IMR-90 (cell line): ENCODE data around the gene DCD. TPM values are rescaled to one million over a fixed set of nuclear protein-coding genes. Genes with fewer than 3 reads are reported as not detected.

Experiments used
- ATAC-seq: fragments of 200-7000 bp; cut with Tn5 transposase; 2 replicates; pipeline ENCODE4 v1.9.1; 2020; ENCODE audit warnings: low read depth, mild to moderate bottlenecking, moderate library complexity
- BruUV-seq: library from RNA; stranded (reverse); fragments of 400-500 nt; replicated peaks from 2 replicates; lab custom pipeline; 2021; lab: Mats Ljungman, UMichigan
- CTCF ChIA-PET: fragments of 300-600 bp; formaldehyde crosslinking; extraction: SDS; loops from one replicate; lab custom pipeline; 2021; ENCODE audit warnings: antibody characterized with exemption; lab: Yijun Ruan, JAX
- POLR2A ChIA-PET: fragments of 300-600 bp; sonication (Branson Sonifier 250); formaldehyde crosslinking; loops from one replicate; lab custom pipeline; 2022; ENCODE audit warnings: antibody characterized with exemption; ENCODE audit not compliant: unreplicated experiment; lab: Charles Lee
- DNase-seq: peaks from one replicate; pipeline ENCODE4 v3.0.0; 2013
- H2AFZ ChIP-seq: replicated peaks from 2 replicates; pipeline ENCODE3; 2013; ENCODE audit warnings: low read length, mild to moderate bottlenecking; ENCODE audit not compliant: poor library complexity
- H2AK5ac ChIP-seq: 2 replicates; pipeline ENCODE4 v1.6.1; 2013; ENCODE audit warnings: low read depth, low read length, inconsistent platforms
- H2AK9ac ChIP-seq: replicated peaks from 2 replicates; pipeline ENCODE3; 2013; ENCODE audit warnings: mild to moderate bottlenecking, low read depth, low read length, moderate library complexity; ENCODE audit not compliant: poor library complexity
- H2BK120ac ChIP-seq: 2 replicates; pipeline ENCODE4 v1.6.1; 2013; ENCODE audit warnings: low read depth, low read length, inconsistent platforms
- H2BK15ac ChIP-seq: 3 replicates; pipeline ENCODE4 v1.6.1; 2013; ENCODE audit warnings: low read depth, low read length, inconsistent platforms
- H2BK20ac ChIP-seq: 2 replicates; pipeline ENCODE4 v1.6.1; 2013; ENCODE audit warnings: low read depth, mild to moderate bottlenecking, inconsistent platforms, low read length, moderate library complexity
- H2BK5ac ChIP-seq: 2 replicates; pipeline ENCODE4 v1.6.1; 2013; ENCODE audit warnings: mild to moderate bottlenecking, low read depth, low read length, inconsistent platforms; ENCODE audit not compliant: poor library complexity, severe bottlenecking
- H3K14ac ChIP-seq: replicated peaks from 2 replicates; pipeline ENCODE4 v1.6.1; 2013; ENCODE audit warnings: low read depth, low read length, inconsistent platforms
- H3K18ac ChIP-seq: 2 replicates; pipeline ENCODE4 v1.6.1; 2013; ENCODE audit warnings: low read depth, low read length, control low read depth
- H3K23ac ChIP-seq: 2 replicates; pipeline ENCODE4 v1.6.1; 2013; ENCODE audit warnings: low read depth, low read length, inconsistent platforms
- H3K27ac ChIP-seq: 2 replicates; pipeline ENCODE4 v1.5.1; 2013; ENCODE audit warnings: mild to moderate bottlenecking, control low read depth, low read length; ENCODE audit not compliant: insufficient read depth
- H3K27me3 ChIP-seq: 2 replicates; pipeline ENCODE4 v1.6.1; 2013; ENCODE audit warnings: low read length; ENCODE audit not compliant: control insufficient read depth, insufficient read depth
- H3K36me3 ChIP-seq: 2 replicates; pipeline ENCODE4 v1.6.1; 2013; ENCODE audit warnings: low read length, mixed read lengths; ENCODE audit not compliant: control insufficient read depth, insufficient read depth
- H3K4ac ChIP-seq: 2 replicates; pipeline ENCODE4 v1.6.1; 2013; ENCODE audit warnings: low read depth, low read length, inconsistent platforms
- H3K4me1 ChIP-seq: 2 replicates; pipeline ENCODE4 v1.6.1; 2013; ENCODE audit warnings: low read length, mixed read lengths; ENCODE audit not compliant: control insufficient read depth, insufficient read depth
- H3K4me2 ChIP-seq: 2 replicates; pipeline ENCODE4 v1.6.1; 2013; ENCODE audit warnings: low read depth, mild to moderate bottlenecking, control low read depth, low read length, moderate library complexity
- H3K4me3 ChIP-seq: 2 replicates; pipeline ENCODE4 v1.5.1; 2013; ENCODE audit warnings: low read depth, mild to moderate bottlenecking, control low read depth, low read length, moderate library complexity; ENCODE audit not compliant: insufficient read depth
- H3K56ac ChIP-seq: 2 replicates; pipeline ENCODE4 v1.6.1; 2013; ENCODE audit warnings: low read length, inconsistent platforms; ENCODE audit not compliant: insufficient read depth; ENCODE audit errors: extremely low read depth
- H3K79me1 ChIP-seq, 2 experiments: 2 replicates each; pipeline ENCODE4 v1.6.1; 2013; ENCODE audit warnings: low read length in 2 of 2, inconsistent platforms in 1 of 2, low read depth in 1 of 2
- H3K9ac ChIP-seq: 2 replicates; pipeline ENCODE4 v1.6.1; 2013; ENCODE audit warnings: low read depth, low read length, control low read depth
- H3K9me1 ChIP-seq: 2 replicates; pipeline ENCODE4 v1.6.1; 2013; ENCODE audit warnings: low read length, inconsistent platforms; ENCODE audit not compliant: insufficient read depth
- H3K9me3 ChIP-seq: 2 replicates; pipeline ENCODE4 v1.6.1; 2013; ENCODE audit warnings: low read length; ENCODE audit not compliant: control insufficient read depth, insufficient read depth
- H4K20me1 ChIP-seq: 2 replicates; pipeline ENCODE4 v1.6.1; 2013; ENCODE audit warnings: low read length, inconsistent platforms; ENCODE audit not compliant: insufficient read depth
- H4K5ac ChIP-seq: 2 replicates; pipeline ENCODE4 v1.6.1; 2013; ENCODE audit warnings: mild to moderate bottlenecking, low read depth, low read length, control low read depth
- H4K8ac ChIP-seq, 2 experiments: 2 replicates each; pipeline ENCODE4 v1.6.1; 2013; ENCODE audit warnings: low read depth in 2 of 2, low read length in 2 of 2, control low read depth in 1 of 2, inconsistent platforms in 1 of 2
- H4K91ac ChIP-seq: 2 replicates; pipeline ENCODE4 v1.6.1; 2013; ENCODE audit warnings: low read depth, low read length, inconsistent platforms; ENCODE audit not compliant: insufficient read depth
- WGBS, 2 experiments: methylation state at CpG; one replicate each; pipeline versions ENCODE4 v1.1.5 to v1.1.7; 2013; ENCODE audit warnings: missing lambda C conversion rate in 2 of 2; ENCODE audit not compliant: insufficient read length in 1 of 2; ENCODE audit errors: extremely low coverage in 2 of 2; 5-methylcytosine and 5-hydroxymethylcytosine counted together
- dilution Hi-C: fragments of 300-500 bp; cut with HindIII; formaldehyde crosslinking; loops from one replicate; pipeline ENCODE4 v1.14.3; 2018; ENCODE audit warnings: low sequenced_read_pairs; ENCODE audit not compliant: unreplicated experiment
- in situ Hi-C: fragments of 300-500 bp; cut with MboI; formaldehyde crosslinking; loops from 3 replicates; pipeline ENCODE4 v1.14.3; 2019; ENCODE audit warnings: low sequenced_read_pairs, inconsistent platforms, mixed read lengths
- intact Hi-C: fragments of 100-400 bp; cut with micrococcal nuclease; formaldehyde crosslinking; loops from 2 replicates; pipeline ENCODE4 v1.10.0; 2022
- polyA plus RNA-seq, 3 experiments: library from polyadenylated mRNA; depleted of rRNA; stranded (reverse); fragments of >200 nt; gene quantifications; 2 replicates each; pipeline ENCODE4 v1.2.3, GENCODE V29; 2012; ENCODE audit warnings: low replicate concordance in 1 of 3
- total RNA-seq: library from RNA; depleted of rRNA; stranded (reverse); fragments of >200 nt; gene quantifications from 2 replicates; pipeline ENCODE4 v1.2.3, GENCODE V29; 2012
- TF ChIP-seq, protein P1 (sequence below): conservative IDR thresholded peaks from 2 replicates; pipeline ENCODE4 v1.5.1; 2012; ENCODE audit warnings: mild to moderate bottlenecking, low read depth, low read length, improper control_type of control experiment

DCD gene
- total and polyA plus RNA-seq, 2 of the 4 experiments (the other 2 are of a cell fraction), result not detected

DNA sequence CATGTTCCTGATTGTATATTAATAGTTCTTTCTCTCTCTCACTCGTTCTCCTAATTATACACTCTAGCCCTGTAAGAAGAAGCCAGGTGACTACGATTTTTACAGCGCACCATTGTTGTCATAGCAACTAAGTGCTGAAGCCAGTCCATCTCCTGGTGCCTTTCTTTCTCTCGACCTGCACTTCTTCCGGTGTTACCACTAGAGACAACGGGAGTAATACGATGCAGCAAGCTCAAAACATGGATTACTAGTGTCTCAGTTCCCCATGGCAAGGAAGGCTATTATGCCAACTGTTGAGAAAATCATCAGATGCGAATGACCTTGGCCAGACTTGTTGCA lies 40.8 kb upstream of the DCD start:
- CTCF ChIA-PET, result no interaction called here
- Histone ChIP-seq H3K36me3 (no peaks in the 10 kb centered on the region), H3K4ac (no peak overlapping the region), H3K79me1 (no peaks in the 10 kb centered on the region), H2AK5ac (no peak overlapping the region), H3K9me3 (no peaks in the 10 kb centered on the region), H3K9ac (no peak overlapping the region), H3K23ac (no peak overlapping the region), H3K56ac (no peak overlapping the region), H2BK5ac (no peak overlapping the region), H4K91ac (no peak overlapping the region), H3K14ac (no peak overlapping the region), H2AFZ (no peak overlapping the region), H2BK120ac (no peak overlapping the region), H2BK20ac (no peak overlapping the region), H4K20me1 (no peaks in the 10 kb centered on the region), H3K27me3 (no peaks in the 10 kb centered on the region), H3K4me2 (no peak overlapping the region), H2BK15ac (no peak overlapping the region), H3K27ac (no peak overlapping the region), H3K4me3 (no peak overlapping the region), H4K5ac (no peak overlapping the region), H4K8ac (no peak overlapping the region), H2AK9ac (no peak overlapping the region), H3K18ac (no peak overlapping the region), H3K9me1 (no peaks in the 10 kb centered on the region), H3K4me1 (no peaks in the 10 kb centered on the region)
- BruUV-seq, result no TSS peak
- 64% methylated on average over 6 of the region's 8 CpGs; no CpG with 5 or more reads in 1 of the 2 experiments for WGBS, 2 experiments
- no peak for ATAC-seq
- TF ChIP-seq, protein P1, sequence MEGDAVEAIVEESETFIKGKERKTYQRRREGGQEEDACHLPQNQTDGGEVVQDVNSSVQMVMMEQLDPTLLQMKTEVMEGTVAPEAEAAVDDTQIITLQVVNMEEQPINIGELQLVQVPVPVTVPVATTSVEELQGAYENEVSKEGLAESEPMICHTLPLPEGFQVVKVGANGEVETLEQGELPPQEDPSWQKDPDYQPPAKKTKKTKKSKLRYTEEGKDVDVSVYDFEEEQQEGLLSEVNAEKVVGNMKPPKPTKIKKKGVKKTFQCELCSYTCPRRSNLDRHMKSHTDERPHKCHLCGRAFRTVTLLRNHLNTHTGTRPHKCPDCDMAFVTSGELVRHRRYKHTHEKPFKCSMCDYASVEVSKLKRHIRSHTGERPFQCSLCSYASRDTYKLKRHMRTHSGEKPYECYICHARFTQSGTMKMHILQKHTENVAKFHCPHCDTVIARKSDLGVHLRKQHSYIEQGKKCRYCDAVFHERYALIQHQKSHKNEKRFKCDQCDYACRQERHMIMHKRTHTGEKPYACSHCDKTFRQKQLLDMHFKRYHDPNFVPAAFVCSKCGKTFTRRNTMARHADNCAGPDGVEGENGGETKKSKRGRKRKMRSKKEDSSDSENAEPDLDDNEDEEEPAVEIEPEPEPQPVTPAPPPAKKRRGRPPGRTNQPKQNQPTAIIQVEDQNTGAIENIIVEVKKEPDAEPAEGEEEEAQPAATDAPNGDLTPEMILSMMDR, result no peak
- POLR2A ChIA-PET, result no interaction called here
- intact Hi-C loops, result no loop called here
- dilution Hi-C loops, result no loop called here
- DNase-seq, result no peak
- in situ Hi-C loops, result no loop called here
